Left kidney (tissue), 2 donors: ENCODE results near the gene DCLK1. TPM values are rescaled to one million over a fixed set of nuclear protein-coding genes. Genes with fewer than 3 reads are reported as not detected.

Experiments
- DNase-seq: peaks from one replicate; pipeline ENCODE4 v3.0.0-alpha.2; 2013
- polyA plus RNA-seq: library from polyadenylated mRNA; unstranded; fragments of 120-200 nt; gene quantifications from one replicate; pipeline ENCODE4 v1.2.1, GENCODE V29; 2013; ENCODE audit not compliant: insufficient read length

DCLK1 gene
- polyA plus RNA-seq, 1 donor, result 7.0 TPM

GRCh38 chr13:35826626-35827254 is 304.4 kb downstream of the DCLK1 start:
- DNase-seq, result no peak

GRCh38 chr13:35824825-35825224 is 306.4 kb downstream of the DCLK1 start:
- no peak for DNase-seq

GRCh38 chr13:35824395-35824794 is 306.8 kb downstream of the DCLK1 start:
- no peak for DNase-seq

GRCh38 chr13:35822666-35823065 is 308.5 kb downstream of the DCLK1 start:
- DNase-seq, result no peak

- DNase-seq, result peak; percentile 53
These were observed 312.5 kb downstream of the DCLK1 start for GRCh38 chr13:35818633-35819067.

GRCh38 chr13:35817642-35818607 is 313.3 kb downstream of the DCLK1 start:
- no peak for DNase-seq

GRCh38 chr13:35814605-35815011 is 316.6 kb downstream of the DCLK1 start:
- DNase-seq, result peak; percentile 48

GRCh38 chr13:35812736-35813135 is 318.4 kb downstream of the DCLK1 start:
- DNase-seq, result no peak

- DNase-seq, result no peak
These were observed 320.9 kb downstream of the DCLK1 start for GRCh38 chr13:35810321-35810720.

- no peak for DNase-seq
These were observed 322.3 kb downstream of the DCLK1 start for GRCh38 chr13:35808846-35809245.

- DNase-seq, result no peak
These were observed 326.3 kb downstream of the DCLK1 start for GRCh38 chr13:35804901-35805300.

GRCh38 chr13:35797991-35798390 is 333.2 kb downstream of the DCLK1 start:
- no peak for DNase-seq

- DNase-seq, result no peak
These were observed 333.9 kb downstream of the DCLK1 start for GRCh38 chr13:35797244-35797643.

GRCh38 chr13:35796623-35797022 is 334.6 kb downstream of the DCLK1 start:
- DNase-seq, result no peak

- no peak for DNase-seq
These were observed 336.3 kb downstream of the DCLK1 start for GRCh38 chr13:35794734-35795389.

- DNase-seq, result no peak
These were observed 337.4 kb downstream of the DCLK1 start for GRCh38 chr13:35793823-35794222.

- no peak for DNase-seq
These were observed 338.3 kb downstream of the DCLK1 start for GRCh38 chr13:35792911-35793310.

GRCh38 chr13:35792021-35792420 is 339.2 kb downstream of the DCLK1 start:
- no peak for DNase-seq

GRCh38 chr13:35791184-35791851 is 339.9 kb downstream of the DCLK1 start:
- DNase-seq, result no peak

GRCh38 chr13:35789335-35790165 is 341.6 kb downstream of the DCLK1 start:
- no peak for DNase-seq

GRCh38 chr13:35787937-35788336 is 343.2 kb downstream of the DCLK1 start:
- DNase-seq, result no peak
